ENCODE measurements around the gene ZNF500. TPM values are rescaled to one million over a fixed set of nuclear protein-coding genes. Genes with fewer than 3 reads are reported as not detected.

The ZNF500 gene
- total RNA-seq, 1 donor from 2014 or later: 23.5 TPM

- no peak for DNase-seq (ENCODE audit: low spot score, unreplicated experiment)
- no peaks in the 10 kb centered on the region for H3K27me3 Mint-ChIP-seq
- no peak overlapping the region for H3K27ac Mint-ChIP-seq
- no peak for TF ChIP-seq CTCF (IDR thresholded peaks at IDR 0.05; ENCODE audit: unreplicated experiment)
- H3K36me3 Mint-ChIP-seq (ENCODE audit: insufficient read depth): peaks cover 4% of the 10 kb centered on the region
- no peaks in the 10 kb centered on the region for H3K9me3 Mint-ChIP-seq (ENCODE audit: low read depth)
- no peak overlapping the region for H3K4me3 Mint-ChIP-seq (ENCODE audit: low read depth)
- H3K4me1 Mint-ChIP-seq (ENCODE audit: low read depth): no peaks in the 10 kb centered on the region
Measured at GRCh38 chr16:4700997-4701743, 65.8 kb downstream of the ZNF500 start.

- DNase-seq (ENCODE audit: low spot score, unreplicated experiment): no peak
- Mint-ChIP-seq H3K4me3 (ENCODE audit: low read depth) (no peak overlapping the region), H3K27me3 (no peaks in the 10 kb centered on the region), H3K27ac (no peak overlapping the region), H3K36me3 (ENCODE audit: insufficient read depth) (peaks cover 4% of the 10 kb centered on the region), H3K9me3 (ENCODE audit: low read depth) (no peaks in the 10 kb centered on the region), H3K4me1 (ENCODE audit: low read depth) (no peaks in the 10 kb centered on the region)
- no peak for TF ChIP-seq CTCF (IDR thresholded peaks at IDR 0.05; ENCODE audit: unreplicated experiment)
Measured at GRCh38 chr16:4700380-4700996, 66.5 kb downstream of the ZNF500 start.

GRCh38 chr16:4699046-4699556 lies 67.9 kb downstream of the ZNF500 start:
- Mint-ChIP-seq H3K36me3 (ENCODE audit: insufficient read depth) (peaks cover 4% of the 10 kb centered on the region), H3K4me3 (ENCODE audit: low read depth) (no peak overlapping the region), H3K9me3 (ENCODE audit: low read depth) (no peaks in the 10 kb centered on the region), H3K27me3 (no peaks in the 10 kb centered on the region), H3K27ac (no peak overlapping the region), H3K4me1 (ENCODE audit: low read depth) (peaks cover 1% of the 10 kb centered on the region)
- no peak for DNase-seq (ENCODE audit: low spot score, unreplicated experiment)
- no peak for TF ChIP-seq CTCF (IDR thresholded peaks at IDR 0.05; ENCODE audit: unreplicated experiment)

GRCh38 chr16:4698321-4699045 lies 68.5 kb downstream of the ZNF500 start:
- TF ChIP-seq CTCF (IDR thresholded peaks at IDR 0.05; ENCODE audit: unreplicated experiment): no peak
- Mint-ChIP-seq H3K4me3 (ENCODE audit: low read depth) (no peak overlapping the region), H3K27ac (no peak overlapping the region), H3K4me1 (ENCODE audit: low read depth) (peaks cover 1% of the 10 kb centered on the region), H3K9me3 (ENCODE audit: low read depth) (no peaks in the 10 kb centered on the region), H3K36me3 (ENCODE audit: insufficient read depth) (peaks cover 4% of the 10 kb centered on the region), H3K27me3 (no peaks in the 10 kb centered on the region)
- no peak for DNase-seq (ENCODE audit: low spot score, unreplicated experiment)

Other genes starting within 250 kb of the ZNF500 start
- 30.2 and 31.8 TPM in 2 replicates for gene CDIP1, start 228.4 kb downstream of the ZNF500 start, total RNA-seq
- 1.2 and 1.7 TPM in 2 replicates for gene C16orf96, start 210.8 kb downstream of the ZNF500 start, total RNA-seq
- 39.0 and 39.4 TPM in 2 replicates for gene UBALD1, start 152.3 kb downstream of the ZNF500 start, total RNA-seq
- gene MGRN1, start 142.3 kb downstream of the ZNF500 start, total RNA-seq: 104 and 105 TPM in 2 replicates
- gene NUDT16L1, start 73.6 kb downstream of the ZNF500 start, total RNA-seq: 39.4 and 41.8 TPM in 2 replicates
- 45.0 and 45.3 TPM in 2 replicates for gene ANKS3, start 32.9 kb downstream of the ZNF500 start, total RNA-seq
- 1.1 TPM in 2 replicates for gene DNAAF8, start 32.6 kb downstream of the ZNF500 start, total RNA-seq
- 0.78 TPM in 1 of 2 replicates, not detected in the other for gene SEPTIN12, start 21.2 kb upstream of the ZNF500 start, total RNA-seq
- gene SMIM22, start 28.2 kb upstream of the ZNF500 start, total RNA-seq: not detected in 2 replicates
- gene ROGDI, start 35.5 kb upstream of the ZNF500 start, total RNA-seq: 43.6 and 44.1 TPM in 2 replicates
- 129 and 132 TPM in 2 replicates for gene GLYR1, start 80.1 kb upstream of the ZNF500 start, total RNA-seq
- 41.9 and 42.1 TPM in 2 replicates for gene UBN1, start 80.3 kb upstream of the ZNF500 start, total RNA-seq
- 62.7 and 64.1 TPM in 2 replicates for gene PPL, start 170.0 kb upstream of the ZNF500 start, total RNA-seq
- 1.8 and 2.1 TPM in 2 replicates for gene SEC14L5, start 191.2 kb upstream of the ZNF500 start, total RNA-seq

All from progenitor cell of endocrine pancreas (in vitro differentiated cells).